Stimulated activated CD8-positive, alpha-beta memory T cell treated with anti-CD3 and anti-CD28 coated beads, Interleukin-7, amount 100 ng/mL, for 24 hours (primary cell): ENCODE data around the gene MSH3.
"Not testable (repeated sequence)": the region's sequence is repeated elsewhere in the genome, so short reads cannot be mapped to it uniquely, and the experiment has no call there.

Experiments used
- DNase-seq: peaks from one replicate; pipeline ENCODE4 v3.0.0-alpha.2; 2020; ENCODE audit warnings: low read depth

MSH3 gene

DNA sequence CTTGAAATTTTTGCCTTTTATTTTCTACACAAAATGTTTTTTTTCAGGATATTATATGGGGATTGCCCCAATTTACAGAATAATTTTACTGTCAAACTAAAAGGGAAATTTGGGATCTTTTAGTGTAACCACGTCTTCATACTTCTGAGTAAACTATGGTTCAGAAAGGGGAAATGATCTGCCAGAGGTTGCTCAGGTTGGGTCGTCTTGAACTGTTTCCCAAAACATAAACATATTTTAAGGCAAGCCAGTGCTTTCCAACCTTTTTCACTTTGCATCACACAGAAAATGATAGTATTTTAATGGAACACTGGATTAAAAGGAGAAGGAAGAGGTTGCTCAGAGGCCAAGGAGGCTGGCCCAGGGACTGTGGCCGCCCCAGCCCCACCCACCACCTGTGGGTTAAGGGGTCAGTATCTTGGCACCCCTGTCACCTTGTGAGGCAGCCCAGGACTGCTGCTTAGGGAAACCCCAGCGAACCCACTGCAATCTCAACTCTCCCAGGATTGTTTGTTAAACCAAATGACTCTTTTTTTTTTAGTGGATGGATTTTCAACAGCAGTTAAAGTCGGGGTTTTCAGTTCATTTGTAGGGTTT lies 143.1 kb downstream of the MSH3 start:
- no peak for DNase-seq

DNA sequence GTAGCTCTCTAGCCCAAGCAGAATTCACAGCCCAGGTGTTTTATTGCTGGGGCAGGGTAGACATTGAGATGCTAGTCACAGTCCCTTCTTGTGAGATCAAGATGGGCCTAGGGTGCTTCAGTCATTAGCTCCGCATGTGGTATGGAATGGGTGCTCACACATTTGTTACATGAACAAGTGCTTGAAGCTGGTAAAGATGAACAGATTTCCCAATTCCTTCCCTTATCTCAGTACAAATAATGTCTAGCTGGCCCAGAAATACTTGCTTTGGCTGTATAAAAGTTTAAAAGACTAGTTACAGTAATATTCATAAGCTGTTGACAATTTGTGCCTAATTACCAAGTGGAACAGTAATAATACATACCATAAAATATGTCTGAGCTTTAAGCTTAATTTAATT lies 143.7 kb downstream of the MSH3 start:
- no peak for DNase-seq

GRCh38 chr5:80798633-80799032 lies 144.2 kb downstream of the MSH3 start:
- no peak for DNase-seq

GRCh38 chr5:80799041-80799440 lies 144.6 kb downstream of the MSH3 start:
- DNase-seq, result no peak

GRCh38 chr5:80799573-80799972 lies 145.1 kb downstream of the MSH3 start:
- DNase-seq, result no peak

GRCh38 chr5:80804332-80804731 lies 149.9 kb downstream of the MSH3 start:
- DNase-seq, result no peak

DNA sequence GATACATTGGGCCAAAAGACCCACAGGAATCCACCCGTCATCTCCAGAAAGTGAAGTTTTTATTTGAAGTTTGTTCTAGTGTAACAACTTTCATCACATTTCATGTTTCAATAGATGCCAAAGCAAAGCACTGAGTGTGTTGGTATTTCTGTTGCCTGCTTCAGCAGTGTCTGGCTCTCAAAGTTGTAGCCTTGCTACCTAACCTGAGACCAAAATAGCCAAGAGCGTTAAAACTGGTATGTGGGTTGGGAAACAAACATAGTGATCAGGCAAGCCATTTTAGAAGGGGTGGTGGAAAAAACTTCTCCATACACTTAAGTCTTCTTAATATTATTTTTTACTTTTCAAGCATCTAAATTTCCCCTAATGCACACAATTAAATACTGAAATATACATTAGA lies 150.6 kb downstream of the MSH3 start:
- no peak for DNase-seq

DNA sequence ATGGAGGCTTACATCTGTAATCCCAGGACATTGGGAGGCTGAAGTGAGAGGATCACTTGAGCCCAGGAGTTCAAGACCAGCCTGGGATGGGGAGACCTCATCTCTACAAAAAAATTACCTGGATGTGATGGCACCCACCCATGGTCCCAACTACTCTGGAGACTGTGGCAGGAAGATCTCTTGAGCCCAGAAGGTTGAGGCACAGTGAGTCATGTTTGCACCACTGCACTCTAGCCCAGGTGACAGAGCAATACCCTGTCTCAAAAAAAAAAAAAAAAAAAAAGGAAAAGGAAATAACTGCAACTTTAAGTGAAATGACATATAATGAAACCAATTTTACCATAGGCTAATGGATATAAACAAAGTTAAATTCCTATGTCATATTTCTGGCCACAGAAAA lies 152.5 kb downstream of the MSH3 start:
- DNase-seq, result no peak

GRCh38 chr5:80809451-80809850 lies 155.0 kb downstream of the MSH3 start:
- no peak for DNase-seq

DNA sequence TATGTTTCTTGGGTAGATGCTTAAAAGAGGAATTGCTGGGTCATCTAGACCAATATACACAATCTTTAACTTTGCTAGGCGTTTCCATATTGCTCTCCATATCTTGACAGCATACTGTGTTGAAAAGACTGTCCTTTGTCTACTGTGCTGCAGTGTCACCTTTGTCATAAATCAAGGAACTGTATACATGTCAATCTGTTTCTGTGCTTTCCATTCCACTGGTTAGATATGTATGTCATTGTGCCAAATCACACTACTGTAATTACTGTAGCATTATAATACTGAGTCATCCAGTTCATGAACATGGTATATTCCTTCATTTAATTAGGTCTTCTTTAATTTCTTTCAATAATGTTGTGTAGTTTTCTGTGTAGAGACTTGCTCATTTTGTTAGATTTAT lies 156.0 kb downstream of the MSH3 start:
- no peak for DNase-seq

DNA sequence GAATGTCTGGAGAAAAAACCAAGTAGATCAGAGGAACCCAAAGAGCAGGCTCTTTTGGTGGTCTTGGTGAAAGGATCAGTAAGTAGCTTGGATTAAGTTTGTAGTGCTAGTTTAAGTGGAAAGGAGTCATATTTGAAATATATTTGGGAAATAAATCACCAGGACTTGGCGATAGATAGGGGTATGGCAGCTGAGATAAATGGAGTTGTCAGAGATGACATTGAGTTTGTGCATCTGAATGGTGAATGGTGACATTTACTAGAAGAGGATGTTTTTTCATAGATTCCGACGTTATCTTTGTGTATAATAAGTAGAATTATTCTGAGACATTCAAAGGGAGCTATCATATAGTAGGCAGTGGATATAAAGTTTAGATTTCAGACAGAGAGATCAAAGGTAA lies 162.1 kb downstream of the MSH3 start:
- DNase-seq, result no peak

- DNase-seq, result no peak
These were observed 166.2 kb downstream of the MSH3 start for GRCh38 chr5:80820685-80821084.

- no peak for DNase-seq
These were observed 168.2 kb downstream of the MSH3 start for GRCh38 chr5:80822640-80823039.

GRCh38 chr5:80824159-80824558 lies 169.7 kb downstream of the MSH3 start:
- not testable (repeated sequence) for DNase-seq

DNA sequence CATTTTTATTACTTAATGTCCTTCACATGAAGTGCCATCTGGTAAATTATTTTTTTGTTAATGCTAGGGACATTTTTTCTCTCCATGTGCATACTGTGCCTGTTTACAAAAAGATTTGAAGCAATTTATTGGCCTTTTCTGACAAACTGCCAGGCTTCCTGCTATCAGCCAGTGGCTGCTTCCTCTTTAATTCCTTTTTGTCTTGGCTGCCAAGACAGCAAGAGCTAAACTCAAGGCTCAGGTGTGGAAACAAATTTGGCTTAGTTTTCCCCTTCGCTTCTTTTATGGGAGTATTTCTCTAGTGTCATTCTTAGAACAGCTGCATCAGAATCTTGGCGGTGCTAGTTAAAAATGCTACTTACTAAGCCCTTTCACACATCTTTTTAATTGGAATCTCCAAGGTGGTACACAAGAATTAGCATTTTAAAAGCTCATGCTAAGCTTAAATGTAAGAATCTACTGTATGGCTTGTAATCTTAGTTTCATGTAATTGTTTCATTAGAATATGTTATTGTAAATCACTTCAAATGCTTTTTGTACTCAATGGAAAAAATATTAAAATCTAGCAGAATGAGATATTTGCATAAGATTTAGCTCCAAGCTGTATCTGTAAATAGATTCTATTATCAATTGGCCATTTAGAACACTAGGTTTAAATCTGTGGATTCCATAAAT lies 171.5 kb downstream of the MSH3 start:
- no peak for DNase-seq

DNA sequence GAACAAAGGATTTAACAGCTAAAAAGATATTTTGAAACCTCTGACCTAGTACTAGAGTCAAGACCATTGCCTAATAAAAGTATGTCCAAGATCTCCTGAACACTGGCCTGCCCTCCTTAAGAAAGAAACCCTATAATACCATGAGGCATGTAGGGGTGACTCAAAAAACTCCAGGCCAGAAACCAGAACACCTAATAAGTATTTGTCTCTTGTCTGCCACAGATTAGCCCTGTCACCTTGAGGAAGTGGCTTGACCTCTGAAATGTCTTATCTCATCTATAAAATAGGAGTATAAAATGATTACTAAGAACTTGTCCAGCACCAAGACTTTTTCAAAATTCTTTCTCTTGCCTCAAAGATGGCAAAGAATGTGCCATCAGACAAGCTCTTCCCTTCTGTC lies 180.3 kb downstream of the MSH3 start:
- no peak for DNase-seq

DNA sequence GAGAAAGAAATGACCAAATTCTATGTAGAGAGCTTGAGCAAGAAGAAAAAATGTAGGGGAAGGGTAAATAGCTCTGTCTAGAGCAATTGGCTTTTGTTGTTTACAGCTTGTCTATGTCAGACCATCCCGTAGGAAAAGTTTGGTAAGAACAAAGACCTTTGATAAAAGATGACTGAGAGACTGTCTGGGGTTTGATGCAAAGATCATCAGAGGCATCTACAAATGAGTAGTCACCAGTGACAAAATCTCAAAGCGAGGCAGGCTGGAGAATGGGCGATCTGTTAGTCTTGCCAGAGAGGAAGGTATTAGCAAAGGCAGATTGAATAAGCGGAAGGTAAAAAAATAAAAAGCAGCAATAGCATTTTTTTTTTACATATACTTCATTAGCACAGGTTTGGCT lies 180.7 kb downstream of the MSH3 start:
- no peak for DNase-seq

GRCh38 chr5:80837679-80838078 lies 183.2 kb downstream of the MSH3 start:
- no peak for DNase-seq

DNA sequence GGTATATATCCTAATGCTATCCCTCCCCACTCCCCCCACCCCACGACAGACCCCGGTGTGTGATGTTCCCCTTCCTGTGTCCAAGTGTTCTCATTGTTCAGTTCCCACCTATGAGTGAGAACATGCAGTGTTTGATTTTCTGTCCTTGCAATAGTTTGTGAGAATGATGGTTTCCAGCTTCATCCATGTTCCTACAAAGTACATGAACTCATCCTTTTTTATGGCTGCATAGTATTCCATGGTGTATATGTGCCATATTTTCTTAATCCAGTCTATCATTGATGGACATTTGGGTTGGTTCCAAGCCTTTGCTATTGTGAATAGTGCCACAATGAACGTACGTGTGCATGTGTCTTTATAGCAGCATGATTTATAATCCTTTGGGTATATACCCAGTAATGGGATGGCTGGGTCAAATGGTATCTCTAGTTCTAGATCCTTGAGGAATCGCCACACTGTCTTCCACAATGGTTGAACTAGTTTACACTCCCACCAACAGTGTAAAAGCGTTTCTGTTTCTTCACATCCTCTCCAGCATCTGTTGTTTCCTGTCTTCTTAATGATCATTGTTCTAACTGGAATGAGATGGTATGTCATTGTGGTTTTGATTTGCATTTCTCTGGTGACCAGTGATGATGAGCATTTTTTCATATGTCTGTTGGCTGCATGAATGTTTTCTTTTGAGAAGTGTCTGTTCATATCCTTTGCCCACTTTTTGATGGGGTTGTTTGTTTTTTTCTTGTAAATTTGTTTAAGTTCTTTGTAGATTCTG lies 186.8 kb downstream of the MSH3 start:
- not testable (repeated sequence) for DNase-seq

DNA sequence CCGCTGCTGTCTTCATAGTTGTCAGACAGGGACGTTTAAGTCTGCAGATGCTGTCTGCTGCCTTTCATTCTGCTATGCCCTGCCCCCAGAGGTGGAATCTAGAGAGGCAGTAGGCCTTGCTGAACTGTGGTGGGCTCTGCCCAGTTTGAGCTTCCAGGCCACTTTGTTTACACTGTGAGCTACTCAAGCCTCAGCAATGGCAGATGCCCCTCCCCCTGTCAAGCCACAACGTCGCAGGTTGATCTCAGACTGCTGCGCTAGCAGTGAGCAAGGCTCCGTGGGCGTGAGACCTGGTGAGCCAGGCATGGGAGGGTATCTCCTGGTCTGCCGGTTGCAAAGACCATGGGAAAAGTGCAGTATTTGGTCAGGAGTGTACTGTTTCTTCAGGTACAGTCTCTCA lies 192.0 kb downstream of the MSH3 start:
- DNase-seq, result not testable (repeated sequence)

DNA sequence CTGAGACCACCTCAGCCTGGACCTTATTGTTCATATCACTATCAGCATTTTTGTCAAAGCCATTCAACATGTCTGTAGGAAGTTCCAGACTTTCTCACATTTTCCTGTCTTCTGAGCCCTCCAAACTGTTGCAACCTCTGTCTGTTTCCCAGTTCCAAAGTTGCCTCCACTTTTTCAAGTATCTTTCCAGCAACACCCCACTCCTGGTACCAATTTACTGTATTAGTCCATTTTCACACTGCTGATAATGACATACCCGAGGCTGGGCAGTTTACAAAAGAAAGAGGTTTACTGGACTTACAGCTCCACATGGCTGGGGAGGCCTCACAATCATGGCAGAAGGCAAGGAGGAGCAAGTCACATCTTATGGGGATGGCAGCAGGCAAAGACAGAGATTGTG lies 195.7 kb downstream of the MSH3 start:
- not testable (repeated sequence) for DNase-seq

DNA sequence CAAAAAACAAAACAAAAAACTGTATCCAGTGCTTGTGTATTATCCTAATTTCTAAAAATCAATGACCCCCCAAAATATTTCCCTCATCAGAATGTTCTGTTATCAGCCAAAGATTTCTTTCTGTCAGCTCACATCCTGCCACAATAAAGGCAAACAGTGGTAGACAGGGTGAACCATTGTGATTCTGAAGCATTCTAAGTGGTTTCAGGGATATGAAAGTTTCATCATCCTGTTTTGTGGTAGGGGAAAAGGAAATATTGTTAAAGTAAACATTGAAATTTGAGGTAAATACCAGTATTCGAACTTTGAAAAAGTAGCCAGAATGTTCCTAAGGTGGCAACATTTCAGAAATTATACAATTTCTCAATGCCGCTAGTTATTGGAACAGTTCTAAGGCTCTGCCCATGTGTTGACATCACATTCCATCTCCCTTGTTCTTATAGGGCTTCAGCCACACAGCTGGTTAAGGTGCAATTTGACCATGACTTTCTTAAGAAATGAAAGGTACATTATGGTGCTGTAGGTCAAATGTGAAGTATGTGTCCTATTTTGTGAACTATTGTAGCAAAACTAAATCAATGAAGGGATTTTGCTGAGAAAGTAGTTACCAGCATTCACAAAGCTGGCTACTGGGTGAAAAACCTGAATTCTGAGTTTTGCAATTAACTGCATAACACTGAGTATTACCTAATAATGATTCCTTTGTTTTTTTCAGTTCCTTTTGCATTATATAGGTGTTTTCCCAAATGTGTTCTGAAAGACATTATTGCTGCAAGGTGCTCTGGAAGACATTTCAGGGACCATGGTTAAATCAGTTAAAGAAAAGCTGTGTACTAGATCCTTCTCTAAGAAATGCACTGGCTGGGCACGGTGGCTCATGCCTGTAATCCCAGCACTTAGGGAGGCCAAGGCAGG lies 198.1 kb downstream of the MSH3 start:
- no peak for DNase-seq
